T-helper 2 cell (primary cell): ENCODE results near the gene KATNAL1.
"Not testable (repeated sequence)": the region's sequence is repeated elsewhere in the genome, so short reads cannot be mapped to it uniquely, and the experiment has no call there.

Experiments
- DNase-seq, 5 experiments: peaks; one replicate each; pipeline versions ENCODE4 v3.0.0 to v3.0.0-alpha.2; 2012 to 2022

Gene KATNAL1

DNA sequence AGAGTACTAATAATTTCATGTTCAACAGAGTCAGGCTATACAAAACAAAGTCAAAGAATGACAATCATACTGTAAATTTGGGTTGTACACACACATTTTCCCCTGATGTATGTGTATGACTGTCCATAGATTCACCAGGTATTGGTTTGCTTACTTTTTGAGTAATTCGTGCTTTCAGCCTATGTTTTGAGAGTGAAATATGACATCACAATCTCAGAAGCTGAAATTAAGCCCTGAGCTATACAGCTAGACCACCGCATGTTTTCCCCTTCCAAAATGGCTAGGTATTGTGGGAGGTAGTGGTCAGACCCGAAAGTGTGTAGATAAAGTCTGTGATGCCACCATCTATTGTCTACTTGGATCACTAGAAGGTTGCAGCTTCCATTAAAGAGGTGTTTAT is 102.8 kb downstream of the KATNAL1 start:
- peak in 1 of 5 experiments; percentile 19 for DNase-seq

GRCh38 chr13:30196025-30196424 is 111.3 kb downstream of the KATNAL1 start:
- no peak for DNase-seq

DNA sequence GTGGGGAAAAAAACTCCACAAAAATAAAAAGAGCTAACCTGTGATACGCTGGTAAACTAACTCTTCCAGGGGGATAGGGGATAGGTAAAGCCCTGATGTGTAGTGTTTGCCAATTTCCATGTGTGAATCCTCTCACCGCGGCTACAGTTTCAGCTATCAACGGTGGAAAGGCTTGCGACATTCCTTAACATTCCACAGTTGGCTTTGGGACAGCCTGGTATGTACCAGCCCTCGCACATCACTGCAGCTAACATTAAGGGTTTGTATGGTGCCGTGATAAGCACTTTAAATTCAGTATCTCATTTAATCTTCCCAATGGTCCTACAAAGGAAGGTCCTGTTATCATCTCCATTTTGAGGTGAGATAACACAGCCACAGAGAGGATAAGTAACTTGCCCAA is 112.4 kb downstream of the KATNAL1 start:
- no peak for DNase-seq

DNA sequence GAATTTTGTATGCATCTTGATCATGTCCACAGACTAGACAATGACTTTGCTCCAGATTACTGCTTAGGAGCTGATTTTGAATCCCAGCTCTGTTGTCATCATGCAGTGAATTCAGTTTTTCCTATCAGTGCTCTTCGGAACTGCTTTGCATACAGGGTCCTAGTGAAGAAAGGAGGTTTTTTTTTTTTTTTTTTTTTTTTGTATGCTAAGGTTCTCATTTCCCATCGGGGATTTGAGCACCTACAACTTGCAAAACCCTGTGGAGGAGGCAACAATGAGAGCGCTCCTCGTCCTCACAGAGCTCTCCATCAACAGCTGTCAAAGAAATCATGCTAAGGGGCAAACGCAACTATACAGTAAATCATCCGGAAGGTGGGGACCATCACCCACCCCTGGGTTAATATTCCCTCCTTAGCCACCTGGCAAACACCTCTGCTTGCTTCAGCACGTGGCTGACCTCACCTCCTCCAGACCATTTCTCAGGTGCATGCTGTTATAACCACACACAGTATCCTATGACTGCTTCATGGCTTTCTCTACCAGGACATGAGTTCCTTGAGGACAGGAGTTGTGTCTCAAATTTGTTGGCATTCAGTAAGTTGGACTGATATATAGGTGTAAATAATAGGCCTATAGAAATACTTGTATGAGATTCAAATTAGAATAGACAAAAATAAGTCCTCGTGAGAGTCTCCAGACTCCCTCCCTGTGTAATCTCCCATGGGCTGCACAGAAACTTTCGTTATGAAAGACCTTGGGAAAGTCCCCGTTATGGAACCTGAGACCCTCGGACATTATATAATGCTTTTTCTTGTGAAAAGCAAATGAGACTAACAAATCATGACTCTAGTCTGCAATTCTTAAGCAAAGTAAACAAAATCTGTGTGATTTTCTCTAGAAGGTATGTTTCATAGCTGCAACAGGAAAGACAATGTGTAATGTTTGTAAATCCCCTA is 113.8 kb downstream of the KATNAL1 start:
- no peak for DNase-seq

DNA sequence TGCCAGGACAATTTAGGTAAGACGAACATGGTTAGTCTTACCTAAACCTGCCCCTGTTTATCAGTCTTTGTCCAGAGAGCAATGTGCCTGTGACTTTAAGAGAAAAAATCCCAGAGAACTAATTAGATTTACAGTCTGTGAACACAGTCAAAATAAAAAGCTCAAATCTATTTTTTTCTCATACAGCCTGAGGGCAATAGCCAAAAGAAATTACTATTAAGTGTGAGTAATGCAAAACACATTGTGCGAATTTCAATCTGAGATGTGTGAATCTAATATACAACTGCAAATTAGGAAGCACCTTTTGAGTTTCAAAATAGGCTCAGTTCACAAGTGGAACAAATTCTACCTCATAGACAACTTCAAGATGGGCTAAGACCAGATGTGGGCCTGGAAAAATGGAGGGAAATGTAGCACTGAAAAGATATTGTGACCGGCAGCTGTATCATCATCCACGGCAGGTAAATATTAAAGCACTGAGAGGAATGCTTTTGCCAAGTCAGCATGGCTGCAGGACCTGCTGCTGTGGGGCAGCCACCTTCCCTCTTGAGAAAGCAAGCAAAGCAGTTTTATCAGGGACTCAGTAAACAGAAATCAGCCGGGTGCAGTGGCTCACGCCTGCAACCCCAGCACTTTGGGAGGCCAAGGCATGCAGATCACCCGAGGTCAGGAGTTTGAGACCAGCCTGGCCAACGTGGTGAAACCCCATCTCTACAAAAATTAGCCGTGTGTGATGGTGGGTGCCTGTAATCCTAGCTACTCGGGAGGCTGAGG is 114.8 kb downstream of the KATNAL1 start:
- DNase-seq, result no peak

DNA sequence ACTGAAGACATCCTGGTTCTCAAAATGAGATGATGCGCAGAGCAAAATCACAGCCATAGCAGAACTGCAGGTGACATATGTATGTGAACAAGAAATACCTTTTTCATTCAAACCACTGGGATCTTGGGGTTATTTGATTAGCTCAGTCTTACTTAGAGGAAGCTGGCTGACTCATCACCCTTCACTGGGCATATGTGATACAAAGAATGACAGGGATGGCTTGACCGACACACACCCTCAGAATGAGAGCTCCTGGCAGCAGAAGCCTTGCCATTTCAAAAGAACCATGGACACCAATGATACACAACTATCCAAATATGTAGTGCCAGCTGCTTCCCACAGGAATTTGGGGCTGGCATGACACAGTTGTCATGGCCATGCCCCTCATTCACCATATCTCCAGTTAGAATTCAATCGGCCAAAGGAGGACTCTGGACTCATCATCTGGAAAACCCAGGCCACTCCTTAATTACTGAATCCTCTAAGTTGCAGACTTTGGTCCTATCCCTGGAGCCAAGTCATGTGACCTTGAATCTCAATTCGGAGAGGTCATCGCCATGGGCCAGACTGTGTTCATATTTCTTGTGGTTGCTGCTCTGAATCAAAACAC is 115.8 kb downstream of the KATNAL1 start:
- DNase-seq, result no peak

DNA sequence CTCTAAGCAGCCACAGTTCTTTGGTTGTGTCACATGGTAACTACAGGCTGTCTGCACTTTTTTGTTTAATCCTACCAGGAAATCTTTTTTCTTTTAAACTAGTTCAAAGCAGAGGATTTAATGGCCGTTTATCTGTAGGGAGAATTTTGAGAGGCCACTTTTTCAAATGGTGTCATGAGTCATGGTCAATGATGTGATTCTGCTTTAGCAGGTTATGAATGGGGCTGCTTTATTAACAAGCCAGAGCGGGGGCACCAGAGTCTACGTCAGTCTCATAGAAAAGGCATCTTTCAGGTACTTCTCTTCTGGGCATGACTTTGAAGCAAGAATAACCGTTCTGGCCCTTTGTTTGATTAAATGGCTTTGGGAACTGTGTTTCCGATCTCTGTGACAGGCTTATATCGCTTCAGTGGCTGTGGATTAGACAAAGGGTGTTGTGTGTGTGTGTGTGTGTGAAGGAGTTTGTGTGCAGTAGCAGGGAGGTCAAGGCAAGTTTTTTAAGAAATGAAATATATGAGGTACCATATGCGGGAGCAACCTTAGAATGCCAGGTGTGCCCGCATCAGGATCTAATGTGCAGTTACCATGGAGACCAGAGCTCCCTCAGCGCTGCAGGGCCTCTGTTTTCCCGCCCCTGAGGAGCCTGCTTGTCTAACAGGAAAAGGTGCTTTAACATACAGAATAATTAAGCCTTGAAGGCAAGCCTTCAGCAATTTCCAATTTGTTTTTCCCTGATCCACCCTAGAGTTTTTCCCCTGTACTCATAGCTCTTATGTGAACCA is 120.5 kb downstream of the KATNAL1 start:
- DNase-seq, result no peak

DNA sequence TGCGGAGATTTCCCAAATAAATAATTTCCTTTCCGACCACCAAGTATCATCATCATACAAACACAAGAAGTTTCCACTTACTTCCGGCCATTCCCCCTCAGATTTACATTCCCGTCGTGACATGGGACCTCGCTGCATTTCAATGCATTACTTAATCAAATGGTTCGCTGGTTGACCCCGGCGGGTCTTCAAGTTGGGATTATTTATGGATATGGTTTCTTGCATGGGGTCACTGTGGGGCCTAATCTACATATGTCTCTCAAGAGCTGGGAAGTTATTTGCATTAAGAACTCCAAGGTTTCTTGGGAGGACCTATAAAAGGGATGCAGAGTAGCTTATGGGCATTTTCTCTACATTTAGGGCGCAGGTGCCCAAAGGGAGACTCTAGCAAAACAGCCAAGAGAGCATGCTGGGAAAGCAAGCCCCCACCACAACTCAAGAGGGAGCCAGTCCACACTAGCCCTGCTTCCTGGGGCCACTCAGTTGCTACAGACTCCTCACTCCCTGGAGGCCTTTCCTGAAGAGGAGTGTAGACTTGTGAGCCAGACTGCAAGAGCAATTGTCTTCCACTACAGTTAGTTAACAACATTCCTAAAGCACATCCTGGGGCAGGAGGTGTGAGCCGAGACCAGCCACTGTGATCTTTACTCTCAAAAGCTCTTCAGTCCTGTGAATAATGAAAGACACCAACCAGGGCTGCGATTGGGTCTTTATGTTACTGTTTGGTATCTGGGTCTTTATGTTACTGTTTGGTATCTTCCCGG is 125.3 kb downstream of the KATNAL1 start:
- no peak for DNase-seq

DNA sequence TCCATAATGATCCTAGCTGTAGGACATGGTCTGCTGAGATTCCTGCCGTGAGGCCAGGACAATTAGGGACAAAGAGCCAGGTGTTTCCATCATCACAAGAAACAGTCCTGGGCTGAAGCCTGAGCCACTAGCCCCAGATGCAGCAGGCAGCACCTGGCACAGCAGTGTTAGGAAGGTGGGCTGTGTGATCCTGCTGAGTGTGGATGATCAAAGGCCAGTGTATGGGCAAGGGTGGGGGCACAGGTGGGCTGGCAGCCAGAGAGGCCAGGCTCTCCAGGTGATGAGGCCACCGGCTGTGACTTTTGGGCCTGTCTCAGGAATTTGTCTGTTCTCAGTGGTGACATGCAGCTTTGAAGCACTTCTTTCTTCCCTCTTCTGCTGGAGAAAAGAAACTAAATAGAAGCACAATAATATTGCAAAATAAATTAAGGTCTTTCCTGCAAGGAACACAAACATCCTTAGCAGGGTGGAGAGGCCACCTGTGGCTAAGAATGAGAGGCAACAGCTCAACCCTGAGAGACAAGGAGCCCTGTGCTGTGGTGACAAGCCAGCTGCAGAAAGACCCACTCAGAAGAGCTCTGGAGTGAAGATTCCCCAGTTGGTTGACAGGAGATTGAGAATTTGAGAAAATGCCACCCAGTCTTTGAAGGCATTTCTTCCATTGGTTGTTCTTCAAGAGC is 127.6 kb downstream of the KATNAL1 start:
- DNase-seq, result no peak

- no peak for DNase-seq
These were observed 128.4 kb downstream of the KATNAL1 start for GRCh38 chr13:30178976-30179375.

GRCh38 chr13:30175166-30175565 is 132.2 kb downstream of the KATNAL1 start:
- no peak for DNase-seq

- not testable (repeated sequence) for DNase-seq
These were observed 133.1 kb downstream of the KATNAL1 start for GRCh38 chr13:30174250-30174649.

GRCh38 chr13:30173303-30173610 is 134.1 kb downstream of the KATNAL1 start:
- DNase-seq, result no peak

DNA sequence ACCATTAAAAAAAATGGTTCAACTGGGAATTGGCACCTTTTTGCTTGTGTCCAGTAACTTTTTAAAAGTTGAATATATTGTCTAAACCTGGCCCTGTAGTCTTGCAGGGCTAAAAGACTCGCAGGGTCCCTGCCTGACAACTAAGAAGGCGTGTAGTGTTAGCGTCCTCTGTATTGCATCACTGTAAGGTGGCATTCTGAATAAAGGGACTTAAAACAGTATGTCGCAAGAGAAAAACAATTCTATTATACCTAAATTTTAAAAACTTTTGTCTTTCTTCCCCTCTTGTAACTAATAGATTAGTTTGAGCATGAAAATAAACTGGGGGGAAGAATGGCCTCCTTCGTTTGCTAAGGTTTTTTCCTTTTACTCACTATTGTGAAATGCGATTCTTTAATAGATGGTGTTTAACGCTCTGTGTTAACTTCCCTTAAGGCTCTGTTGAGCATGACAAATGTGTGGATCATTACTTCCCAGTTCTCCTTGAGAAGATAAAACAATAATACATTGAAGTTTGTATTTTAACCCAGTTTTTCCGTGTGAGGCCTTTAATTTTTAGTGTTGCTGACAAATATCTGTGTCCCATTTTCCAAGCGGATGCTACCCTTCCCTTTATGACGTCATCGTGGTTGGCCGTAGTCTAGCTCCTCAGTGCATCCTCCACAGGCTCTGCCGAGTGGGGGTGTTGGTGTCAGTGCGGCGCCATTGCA is 134.6 kb downstream of the KATNAL1 start:
- no peak for DNase-seq

DNA sequence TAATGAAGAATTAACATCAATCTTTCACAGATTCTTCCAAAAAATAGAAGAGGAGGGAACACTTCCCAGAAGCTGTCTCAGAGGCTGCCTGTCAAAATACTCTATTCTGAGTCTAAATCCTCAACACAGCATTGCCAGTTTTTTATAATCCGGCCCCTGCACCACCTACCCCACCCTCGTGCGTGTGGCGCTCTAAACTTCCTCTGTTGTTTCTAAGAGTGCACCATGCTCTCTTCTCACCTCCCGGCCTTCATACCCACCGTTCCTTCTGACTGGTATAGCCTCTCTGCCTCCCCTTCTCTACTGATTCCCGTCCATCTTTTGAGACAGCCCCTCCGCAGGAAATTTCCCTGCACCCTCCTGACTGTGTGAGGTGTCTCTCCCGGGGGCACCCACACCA is 136.8 kb downstream of the KATNAL1 start:
- no peak for DNase-seq

DNA sequence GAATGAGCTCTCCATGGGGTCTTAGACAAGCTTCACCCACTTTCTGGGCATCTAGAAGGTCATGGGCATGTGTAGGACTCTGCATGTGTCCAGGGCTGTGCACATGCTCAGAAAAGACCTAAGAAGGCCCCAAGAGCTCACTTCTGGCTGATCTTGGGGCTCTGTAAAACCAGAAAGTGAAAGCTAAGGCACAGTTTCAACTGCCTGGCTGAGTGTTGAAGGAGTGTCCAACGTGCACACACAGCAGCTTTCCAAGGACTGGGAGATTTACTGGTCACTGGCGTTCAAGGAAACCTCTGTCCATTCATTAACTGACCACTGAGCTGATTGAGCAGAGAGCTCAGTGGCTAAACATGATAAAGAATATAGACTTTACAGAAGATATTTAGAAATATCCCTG is 137.9 kb downstream of the KATNAL1 start:
- peak in 1 of 5 experiments; percentile 13 for DNase-seq

DNA sequence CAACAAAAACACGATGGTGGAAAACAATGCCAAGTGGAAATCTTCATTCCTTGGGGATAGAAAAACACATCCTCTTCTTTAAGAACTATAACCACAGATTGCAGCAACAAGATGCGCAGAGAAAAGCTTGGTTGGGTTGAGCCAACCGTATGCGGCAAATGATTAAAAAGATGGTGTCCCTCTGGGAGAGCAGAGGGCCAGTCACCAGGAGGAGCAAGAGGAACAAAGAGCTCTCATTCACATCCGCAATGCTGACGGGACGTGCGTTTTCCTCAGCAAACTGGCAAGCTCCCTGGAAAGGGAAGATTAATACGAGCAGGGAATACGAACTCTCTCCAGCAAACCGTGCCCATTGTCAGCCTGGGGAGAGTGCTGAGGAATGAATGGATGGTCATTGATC is 141.6 kb downstream of the KATNAL1 start:
- DNase-seq, result no peak

GRCh38 chr13:30165071-30165470 is 142.3 kb downstream of the KATNAL1 start:
- DNase-seq, result no peak

GRCh38 chr13:30164146-30164545 is 143.2 kb downstream of the KATNAL1 start:
- no peak for DNase-seq

- no peak for DNase-seq
These were observed 143.9 kb downstream of the KATNAL1 start for GRCh38 chr13:30163441-30163840.

DNA sequence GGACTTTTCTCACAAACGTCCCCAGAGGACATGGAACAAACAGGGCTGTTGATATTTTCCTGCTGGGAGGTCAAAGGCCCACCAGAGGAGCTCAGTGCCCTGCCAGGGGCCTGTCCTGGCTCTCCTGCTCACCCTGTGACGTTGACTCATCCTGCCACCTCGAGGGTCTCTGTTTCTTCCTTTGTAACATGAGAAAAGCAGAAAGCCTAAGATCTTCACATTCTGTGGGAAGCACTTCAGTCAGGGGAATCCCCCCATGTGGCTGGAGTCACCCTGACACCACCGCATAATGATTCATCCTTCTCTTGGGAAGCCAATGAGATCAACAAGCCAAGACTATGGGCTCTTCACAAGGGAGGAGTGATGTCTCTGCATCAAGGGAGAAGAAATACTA is 147.9 kb downstream of the KATNAL1 start:
- DNase-seq, result peak in 2 of 5 experiments; percentile 31 to 48
